ENCODE measurements around the gene ACVR1. TPM values are rescaled to one million over a fixed set of nuclear protein-coding genes. Genes with fewer than 3 reads are reported as not detected.

Gene ACVR1
- total RNA-seq, 1 donor from 2014 or later, result 6.9 TPM

GRCh38 chr2:157825885-157826284 is 50.2 kb downstream of the ACVR1 start:
- Histone ChIP-seq H3K4me1 (peaks cover 4 to 9% of the 10 kb centered on the region in 2 donors), H3K9me3 (no peaks in the 10 kb centered on the region), H3K36me3 (no peaks in the 10 kb centered on the region), H3K4me3 (no peak overlapping the region), H3K27ac (no peak overlapping the region), H3K27me3 (no peaks in the 10 kb centered on the region)
- no peak for DNase-seq (ENCODE audit: low spot score in 2 of 2)
- no peak for TF ChIP-seq CTCF (IDR thresholded peaks at IDR 0.05)
- intact Hi-C loops (cut with DNase I), result no loop called here

- no peak for DNase-seq (ENCODE audit: low spot score in 2 of 2)
- H3K27me3 ChIP-seq, result no peaks in the 10 kb centered on the region
- no peaks in the 10 kb centered on the region for H3K9me3 ChIP-seq
- peaks cover 0 to 6% of the 10 kb centered on the region in 2 donors for H3K36me3 ChIP-seq
- H3K4me3 ChIP-seq, result no peak overlapping the region
- H3K27ac ChIP-seq, result peak overlapping the region in 1 of 2 donors; percentile 13
- peaks cover 3 to 12% of the 10 kb centered on the region in 2 donors for H3K4me1 ChIP-seq
- intact Hi-C loops (cut with DNase I), result no loop called here
- TF ChIP-seq CTCF (IDR thresholded peaks at IDR 0.05), result no peak
Measured at GRCh38 chr2:157822993-157823392, 53.1 kb downstream of the ACVR1 start.

- no peak overlapping the region for H3K4me3 ChIP-seq
- intact Hi-C loops (cut with DNase I), result no loop called here
- no peak for DNase-seq (ENCODE audit: low spot score in 2 of 2)
- H3K27me3 ChIP-seq, result no peaks in the 10 kb centered on the region
- H3K9me3 ChIP-seq, result no peaks in the 10 kb centered on the region
- H3K27ac ChIP-seq, result peak overlapping the region in 1 of 2 donors; percentile 50
- H3K4me1 ChIP-seq, result peaks cover 3 to 12% of the 10 kb centered on the region in 2 donors
- H3K36me3 ChIP-seq, result peaks cover 0 to 9% of the 10 kb centered on the region in 2 donors
- no peak for TF ChIP-seq CTCF (IDR thresholded peaks at IDR 0.05)
Measured at GRCh38 chr2:157822533-157822932, 53.6 kb downstream of the ACVR1 start.

- intact Hi-C loops (cut with DNase I), result no loop called here
- H3K4me1 ChIP-seq, result peaks cover 3 to 12% of the 10 kb centered on the region in 2 donors
- no peaks in the 10 kb centered on the region for H3K9me3 ChIP-seq
- H3K27ac ChIP-seq, result peak overlapping the region; percentile 28 to 50
- no peak overlapping the region for H3K4me3 ChIP-seq
- peaks cover 5 to 18% of the 10 kb centered on the region in 2 donors for H3K36me3 ChIP-seq
- DNase-seq (ENCODE audit: low spot score in 2 of 2), result no peak
- TF ChIP-seq CTCF (IDR thresholded peaks at IDR 0.05), result no peak
- H3K27me3 ChIP-seq, result no peaks in the 10 kb centered on the region
Measured at GRCh38 chr2:157821519-157822131, 54.5 kb downstream of the ACVR1 start.

- Histone ChIP-seq H3K27ac (peak overlapping the region; percentile 52 to 57), H3K36me3 (peaks cover 5 to 18% of the 10 kb centered on the region in 2 donors), H3K4me3 (no peak overlapping the region), H3K9me3 (no peaks in the 10 kb centered on the region), H3K4me1 (peaks cover 3 to 16% of the 10 kb centered on the region in 2 donors), H3K27me3 (no peaks in the 10 kb centered on the region)
- intact Hi-C loops (cut with DNase I), result no loop called here
- DNase-seq (ENCODE audit: low spot score in 2 of 2), result no peak
- no peak for TF ChIP-seq CTCF (IDR thresholded peaks at IDR 0.05)
Measured at GRCh38 chr2:157820193-157820592, 55.9 kb downstream of the ACVR1 start.
